UCSD-AML1 (cell line): ENCODE measurements around the gene SRSF4.

Experiments
- DNase-seq: peaks from one replicate; lab custom pipeline; 2025; ENCODE audit not compliant: unreplicated experiment; lab: John Stamatoyannopoulos, UW

The SRSF4 gene

DNA sequence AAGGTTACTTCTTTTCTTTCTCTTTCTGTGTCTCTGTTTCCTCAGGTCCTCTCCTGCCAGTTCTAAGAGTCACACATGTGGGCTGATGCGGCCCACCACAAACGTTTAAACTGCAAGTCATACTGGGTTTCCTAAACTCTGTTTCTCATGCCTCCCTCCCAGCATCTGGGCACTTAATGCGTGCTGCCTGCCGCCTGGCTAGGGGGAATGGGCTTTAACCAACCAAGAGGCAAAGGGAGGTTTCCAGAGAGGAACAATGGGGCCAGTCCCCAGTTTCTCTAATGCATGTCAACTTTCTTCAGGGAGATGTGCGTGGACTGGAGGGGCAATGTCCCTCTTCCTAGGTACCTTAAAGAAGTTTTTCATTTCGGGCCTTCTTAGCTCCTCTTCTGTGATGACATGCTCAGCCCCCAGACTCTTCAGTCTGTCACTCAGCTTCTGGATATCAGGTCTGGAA is 19.9 kb upstream of the SRSF4 start:
- no peak for DNase-seq

DNA sequence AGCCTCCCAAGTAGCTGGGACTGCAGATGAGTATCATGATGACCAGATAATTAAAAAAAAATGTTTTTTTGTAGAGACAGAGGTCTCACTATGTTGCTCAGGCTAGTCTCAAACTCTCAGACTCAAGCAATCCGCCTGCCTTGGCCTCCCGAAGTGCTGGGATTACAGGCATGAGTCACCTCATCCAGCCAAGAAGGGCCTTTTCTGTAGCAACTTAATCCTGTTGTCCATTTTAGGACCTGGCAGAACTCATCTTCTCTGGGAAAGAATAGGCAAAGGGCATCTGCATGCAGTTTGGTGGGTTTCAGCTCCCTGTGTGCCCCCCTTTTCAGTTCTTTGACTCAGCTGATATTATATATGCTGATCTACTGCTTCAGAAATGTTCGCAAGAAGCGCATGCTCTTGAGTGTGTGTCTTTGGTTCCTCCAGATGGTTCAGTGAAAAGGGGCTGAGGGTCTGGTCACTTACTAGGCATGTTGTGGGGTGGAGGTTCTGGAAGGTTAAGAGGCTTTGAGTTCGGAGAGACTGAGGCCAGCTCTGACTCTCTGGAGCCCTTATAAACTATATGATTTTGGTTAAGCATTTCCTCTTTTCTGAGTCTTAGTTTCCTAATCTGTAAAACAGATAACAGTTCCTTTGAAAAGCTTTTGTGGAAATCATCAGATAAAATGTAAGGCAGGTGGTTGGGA is 19.4 kb upstream of the SRSF4 start:
- DNase-seq, result no peak

DNA sequence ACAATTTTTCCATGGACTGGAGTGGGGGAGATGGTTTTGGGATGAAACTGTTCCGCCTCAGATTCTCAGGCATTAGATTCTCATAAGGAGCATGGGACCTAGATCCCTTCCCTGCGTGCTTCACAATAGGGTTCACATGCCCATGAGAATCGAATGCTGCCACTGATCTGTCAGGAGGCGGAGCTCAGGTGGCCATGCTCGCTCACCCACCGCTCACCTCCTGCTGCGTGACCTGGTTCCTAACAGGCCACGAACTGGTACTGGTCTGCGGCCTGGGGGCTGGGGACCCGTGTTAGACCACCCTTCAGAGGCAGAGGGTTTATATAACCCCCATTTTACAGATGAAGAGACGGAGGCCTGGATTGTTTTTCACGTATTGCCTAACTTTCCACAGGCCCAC is 16.3 kb upstream of the SRSF4 start:
- no peak for DNase-seq

DNA sequence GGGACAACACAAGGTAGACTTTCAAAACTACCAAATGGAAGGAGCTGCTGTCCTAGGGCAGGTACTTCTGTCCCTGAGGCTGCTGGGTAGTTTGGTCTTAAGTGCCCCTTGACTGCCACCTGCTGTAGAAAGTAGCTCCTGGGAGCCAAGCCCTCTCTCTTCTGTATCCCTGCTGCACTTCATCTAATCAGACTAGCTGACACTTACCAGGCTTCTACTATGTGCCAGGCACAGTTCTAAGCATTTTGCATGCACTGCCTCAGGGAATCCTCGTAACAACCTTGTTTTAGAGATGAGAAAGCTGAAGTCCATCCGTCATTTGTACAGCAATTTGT is 15.9 kb upstream of the SRSF4 start:
- peak; percentile 36 for DNase-seq

DNA sequence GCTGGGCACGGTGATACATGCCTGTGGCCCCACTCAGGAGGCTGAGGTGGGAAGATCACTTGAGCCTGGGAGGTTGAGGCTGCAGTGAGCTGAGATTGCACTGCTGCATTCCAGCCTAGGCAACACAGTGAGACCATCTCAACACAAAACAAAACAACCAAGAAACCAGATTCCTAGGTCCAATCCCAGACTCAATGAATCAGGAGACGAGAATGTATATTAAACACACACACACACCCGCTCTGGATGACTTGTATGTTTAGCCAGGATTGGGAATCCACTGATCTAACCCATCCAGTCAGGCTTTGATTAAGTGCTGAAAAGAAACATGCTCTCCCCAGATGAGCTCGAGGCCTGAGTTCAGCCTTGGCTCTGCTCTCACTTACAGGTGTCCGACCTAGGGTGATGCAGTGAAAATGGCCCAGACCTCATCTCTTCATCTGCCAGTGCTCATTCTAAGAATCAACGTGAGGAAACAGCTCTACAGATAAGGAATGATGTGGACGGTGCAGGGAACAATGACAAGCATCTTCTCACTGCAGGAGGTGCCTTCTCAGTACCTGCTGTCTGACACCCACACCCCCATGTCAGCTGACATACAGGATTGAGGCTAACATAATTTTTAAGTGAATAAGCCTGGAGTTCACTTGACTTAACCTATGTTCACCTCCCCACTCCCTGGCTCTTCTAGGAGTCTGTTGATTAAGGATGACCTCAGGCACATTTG is 15.3 kb upstream of the SRSF4 start:
- no peak for DNase-seq

DNA sequence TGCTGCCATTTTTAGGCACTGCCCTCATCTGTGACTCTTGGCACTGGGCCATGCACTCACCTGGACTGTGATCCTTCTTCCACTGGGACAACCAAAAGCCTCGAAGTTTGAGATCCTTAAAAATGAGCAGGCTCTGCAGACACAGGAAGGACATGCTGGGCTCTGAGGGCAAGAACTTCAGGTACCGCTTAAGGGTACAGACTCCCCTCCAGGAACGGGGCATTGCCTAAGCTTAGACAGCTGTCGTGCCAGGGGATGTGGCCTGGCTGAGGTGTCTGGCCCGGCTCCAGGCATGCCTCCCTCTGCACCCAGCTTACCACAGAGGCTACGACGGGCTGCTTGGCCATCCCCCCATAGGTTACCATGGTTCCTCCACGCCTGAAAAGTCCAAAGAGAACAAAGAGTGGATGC is 14.2 kb upstream of the SRSF4 start:
- DNase-seq, result peak; percentile 61

DNA sequence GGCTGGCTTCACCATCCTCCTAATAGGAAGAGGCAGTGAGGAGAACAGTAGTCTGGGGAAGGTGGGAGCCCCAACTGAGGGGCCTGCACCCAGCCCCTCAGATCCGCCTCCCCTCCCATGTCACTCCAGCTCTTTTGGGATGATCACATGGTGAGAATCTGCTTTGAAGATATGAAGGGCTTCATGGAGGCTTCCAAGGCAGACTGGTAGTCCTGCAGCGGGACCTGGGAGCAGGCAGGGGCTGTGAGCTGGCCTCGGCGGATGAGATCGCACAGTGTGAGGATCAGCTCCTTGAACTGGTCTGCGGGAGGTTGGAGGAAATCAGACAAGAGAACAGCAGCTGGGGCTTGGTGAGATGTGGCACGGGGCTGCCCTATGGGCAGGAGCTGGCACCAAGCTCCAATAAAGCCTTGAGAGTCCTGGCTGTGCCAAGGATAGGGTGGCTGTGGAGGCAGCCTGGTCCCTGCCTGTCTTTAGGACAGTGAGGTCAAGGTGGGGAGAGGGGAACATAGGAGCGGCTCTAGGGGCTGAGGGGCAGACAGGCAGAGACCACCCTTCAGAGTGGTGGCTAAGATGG is 12.3 kb upstream of the SRSF4 start:
- no peak for DNase-seq

DNA sequence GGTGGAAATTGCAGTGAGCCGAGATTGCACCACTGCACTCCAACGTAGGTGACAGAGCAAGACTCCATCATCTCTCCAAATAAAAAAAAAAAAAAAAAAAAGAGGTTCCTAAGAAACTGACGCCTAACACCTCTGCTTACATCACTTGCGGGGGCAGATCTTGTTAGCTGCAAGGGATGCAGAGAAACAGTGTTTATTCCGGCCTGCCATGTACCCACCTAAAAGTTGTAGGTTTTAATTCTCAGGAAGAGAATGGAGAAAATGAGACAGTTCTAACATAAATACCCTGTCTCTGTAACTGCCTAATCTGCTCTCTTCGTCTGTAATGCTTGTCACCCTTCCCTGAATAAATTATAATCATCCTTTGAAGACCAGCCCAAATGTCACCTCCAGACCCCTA is 9.0 kb upstream of the SRSF4 start:
- DNase-seq, result no peak

DNA sequence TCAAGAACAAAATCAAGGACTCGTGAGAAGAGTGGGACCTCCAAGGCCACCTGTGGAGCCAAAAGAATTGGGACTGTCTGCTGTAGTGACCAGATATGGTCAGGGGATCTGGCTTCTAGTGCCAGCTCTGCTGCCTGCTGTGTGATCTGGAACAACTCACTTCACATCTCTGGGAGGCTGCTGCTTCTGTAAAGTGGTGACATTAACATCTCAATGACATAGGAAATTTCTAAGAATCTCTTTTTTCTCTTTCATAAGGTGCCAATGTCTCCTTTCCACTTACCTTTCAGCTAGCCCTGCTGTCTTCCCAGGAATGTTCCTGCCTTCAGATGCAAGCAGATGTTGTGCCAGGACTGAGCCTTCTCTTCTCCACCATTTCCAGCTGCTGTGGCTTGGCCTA is 5.0 kb upstream of the SRSF4 start:
- no peak for DNase-seq

DNA sequence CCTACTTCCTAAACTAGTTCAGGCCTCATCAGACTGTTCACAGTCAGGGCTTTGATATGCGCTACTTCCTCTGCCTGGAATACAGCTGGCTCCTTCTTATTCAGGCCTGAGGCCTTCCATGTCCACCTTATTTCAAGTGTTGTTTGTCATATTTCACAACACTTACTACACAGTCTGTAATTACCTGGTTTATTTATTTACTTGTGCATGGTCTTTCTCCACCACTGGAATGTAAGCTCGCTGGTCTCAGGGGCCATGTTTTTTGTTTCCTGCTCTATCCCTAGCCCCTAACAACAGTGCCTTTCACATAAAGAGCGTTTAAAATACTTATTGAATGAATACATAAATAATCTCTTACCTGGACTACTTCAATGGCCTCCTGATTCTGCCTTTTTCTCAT is 4.6 kb upstream of the SRSF4 start:
- no peak for DNase-seq

DNA sequence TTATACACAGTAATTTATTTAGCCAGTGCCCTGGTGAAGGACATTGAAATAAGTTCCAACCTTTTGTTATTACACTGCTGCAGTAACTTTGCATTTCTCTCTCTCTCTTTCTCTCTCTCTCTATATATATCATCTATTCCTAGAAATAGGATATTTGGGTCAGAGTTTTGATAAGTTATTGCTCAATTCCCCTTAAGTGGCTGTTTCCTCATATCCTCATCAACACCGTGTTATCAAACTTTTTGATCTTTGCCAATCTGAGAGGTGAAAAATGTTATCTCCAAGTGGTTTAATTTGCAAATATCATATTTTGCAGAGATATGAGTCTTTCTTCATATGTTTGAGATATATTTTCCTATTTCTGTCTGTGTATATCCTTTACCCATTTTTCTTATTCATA is 1.6 kb upstream of the SRSF4 start:
- no peak for DNase-seq

DNA sequence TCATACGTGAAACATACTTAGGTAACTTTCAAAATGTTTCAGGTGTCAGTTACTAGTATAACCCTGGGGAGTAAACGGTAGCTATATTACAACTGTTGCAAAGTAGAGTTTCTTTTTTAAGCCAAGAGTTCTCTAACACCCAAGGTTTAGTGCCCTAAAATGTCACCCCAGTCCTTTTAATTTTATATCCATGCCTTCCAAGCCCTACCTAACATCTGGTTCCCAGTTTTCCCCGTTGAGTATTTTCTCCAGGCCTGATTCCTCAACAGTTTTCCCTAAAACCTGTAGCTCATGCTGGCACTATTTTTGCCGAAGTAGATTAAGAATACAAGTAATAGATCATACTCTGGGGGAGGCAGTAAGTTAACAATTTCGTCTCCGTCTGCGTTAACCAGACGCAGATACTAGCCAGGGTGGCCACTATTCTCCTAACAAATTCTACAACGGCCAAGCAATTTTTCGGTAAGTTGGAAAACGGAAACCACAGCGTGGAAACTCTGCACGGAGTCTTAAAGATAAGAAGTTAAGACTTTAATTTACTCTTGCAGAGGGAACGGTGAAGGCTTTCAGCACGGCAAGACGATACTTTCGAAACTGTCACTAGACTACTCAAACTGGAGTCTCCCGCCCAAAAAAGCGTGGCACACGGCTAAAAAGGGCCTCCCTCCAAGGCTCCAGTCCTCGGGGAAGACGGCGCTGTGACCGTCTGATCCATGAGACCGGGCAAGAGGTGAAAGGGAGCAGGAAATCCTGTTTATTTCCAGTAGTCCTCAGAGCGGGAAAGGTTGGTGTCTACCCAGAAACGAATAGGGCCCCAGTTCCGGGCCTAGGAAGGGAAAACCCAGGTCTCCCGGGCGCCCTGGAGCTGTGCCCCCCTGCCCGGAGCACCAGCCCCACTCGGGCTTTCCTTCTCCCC is 945 bp downstream of the SRSF4 start:
- no peak for DNase-seq

DNA sequence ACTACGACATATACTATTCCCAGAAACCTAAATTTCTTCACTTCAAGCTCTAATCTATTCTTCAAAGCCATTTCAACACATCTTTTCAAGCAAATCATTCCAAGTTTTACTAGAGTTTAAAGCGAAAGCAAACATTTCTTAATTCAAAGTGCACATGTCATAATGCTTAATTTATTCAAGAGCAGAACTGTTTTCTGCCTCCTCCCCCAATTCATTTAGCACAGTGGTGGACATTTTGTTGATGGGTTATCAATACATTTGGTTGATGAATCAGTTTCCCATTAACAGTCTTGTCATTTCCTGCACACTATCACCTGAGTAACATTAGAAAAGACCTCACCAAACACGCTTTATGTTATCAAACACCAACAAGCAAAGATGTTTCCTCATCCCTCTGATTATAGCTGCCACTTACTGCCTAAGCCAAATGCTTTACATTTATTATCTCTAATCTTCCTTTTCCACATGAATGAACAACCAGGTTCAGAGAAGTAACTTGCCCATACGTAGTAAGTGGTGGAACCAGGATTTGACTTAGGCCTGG is 2.0 kb downstream of the SRSF4 start:
- no peak for DNase-seq

DNA sequence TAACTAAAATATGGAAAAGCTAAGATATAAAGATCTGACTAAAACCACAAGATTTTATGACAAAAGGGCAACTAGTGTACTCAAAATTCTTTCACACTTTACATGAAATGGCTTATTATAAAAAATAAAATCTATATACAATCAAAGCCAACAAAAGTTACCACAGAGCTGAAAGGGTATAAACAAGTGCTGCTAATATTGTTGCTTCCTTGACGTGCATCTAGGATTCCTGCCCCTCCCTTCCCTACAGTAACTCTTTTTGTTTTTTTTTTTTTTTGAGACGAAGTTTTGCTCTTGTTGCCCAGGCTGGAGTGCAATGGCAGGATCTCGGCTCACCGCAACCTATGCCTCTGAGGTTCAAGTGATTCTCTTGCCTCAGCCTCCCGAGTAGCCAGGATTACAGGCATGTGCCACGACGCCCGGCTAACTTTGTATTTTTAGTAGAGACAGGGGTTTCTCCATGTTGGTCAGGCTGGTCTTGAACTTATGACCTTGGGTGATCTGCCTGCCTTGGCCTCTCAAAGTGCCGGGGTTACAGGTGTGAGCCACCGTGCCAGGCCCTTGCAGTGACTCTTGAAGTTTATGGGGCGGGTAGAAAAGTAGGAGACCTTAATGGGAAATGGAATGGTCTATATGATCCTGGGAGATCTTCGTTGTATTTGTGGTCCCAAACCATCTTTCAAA is 4.5 kb downstream of the SRSF4 start:
- DNase-seq, result no peak

DNA sequence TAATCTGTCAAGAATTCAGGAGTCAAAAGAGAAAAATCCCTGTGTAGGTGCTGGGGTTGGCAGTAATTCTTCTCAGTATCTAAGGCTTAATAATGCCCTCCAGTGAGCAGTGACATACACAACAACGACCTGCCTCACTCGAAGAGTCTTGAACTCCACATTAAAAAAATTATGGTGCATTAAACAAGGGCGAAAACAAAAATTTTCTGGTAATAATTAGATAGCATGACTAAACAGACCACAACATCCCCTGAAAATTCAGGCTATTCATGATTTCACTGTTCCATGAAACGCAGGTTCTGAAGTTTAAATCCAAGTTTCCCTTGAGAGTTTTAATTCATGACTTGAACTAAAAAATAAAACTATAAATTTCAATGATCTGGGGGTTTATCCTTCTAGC is 5.1 kb downstream of the SRSF4 start:
- DNase-seq, result no peak

DNA sequence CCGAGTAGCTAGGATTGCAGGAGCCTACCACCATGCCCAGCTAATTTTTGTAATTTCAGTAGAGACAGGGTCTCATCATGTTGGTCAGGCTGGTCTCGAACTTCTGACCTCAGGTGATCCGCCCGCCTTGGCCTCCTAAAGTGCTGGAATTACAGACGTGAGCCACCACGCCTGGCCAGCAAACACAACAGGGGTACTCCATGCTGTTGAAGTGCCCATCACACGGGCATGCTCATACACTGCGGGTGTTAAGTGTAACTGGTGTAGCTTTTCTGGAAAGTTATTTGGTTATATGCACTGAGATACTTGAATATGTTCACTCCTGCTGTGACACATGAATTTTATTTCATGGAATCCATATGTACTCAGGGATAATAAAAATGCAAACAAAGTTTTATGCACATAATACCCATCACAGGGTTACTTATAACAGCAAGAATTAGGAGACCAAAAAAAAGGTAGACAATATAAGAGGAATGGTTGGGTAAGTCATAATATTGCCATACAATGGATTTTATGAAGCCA is 9.2 kb downstream of the SRSF4 start:
- no peak for DNase-seq

DNA sequence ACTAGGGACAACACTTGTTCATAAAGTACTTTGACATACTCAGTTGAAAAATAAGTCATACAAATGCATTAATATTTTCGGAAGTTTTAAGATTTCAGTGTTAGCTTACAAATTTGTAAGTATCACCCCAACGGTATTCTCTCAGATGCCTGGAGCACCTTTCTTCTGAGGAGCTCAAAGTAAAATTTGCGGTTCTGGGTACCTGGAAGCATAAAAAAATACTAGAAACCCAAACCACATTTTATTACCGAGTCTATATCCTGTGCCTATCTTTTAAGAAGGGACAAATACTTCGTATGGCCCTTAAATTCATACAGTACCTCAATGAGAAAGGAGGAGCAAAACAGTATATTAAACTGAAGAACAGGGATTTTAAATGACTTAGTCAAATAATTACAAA is 10.2 kb downstream of the SRSF4 start:
- no peak for DNase-seq

DNA sequence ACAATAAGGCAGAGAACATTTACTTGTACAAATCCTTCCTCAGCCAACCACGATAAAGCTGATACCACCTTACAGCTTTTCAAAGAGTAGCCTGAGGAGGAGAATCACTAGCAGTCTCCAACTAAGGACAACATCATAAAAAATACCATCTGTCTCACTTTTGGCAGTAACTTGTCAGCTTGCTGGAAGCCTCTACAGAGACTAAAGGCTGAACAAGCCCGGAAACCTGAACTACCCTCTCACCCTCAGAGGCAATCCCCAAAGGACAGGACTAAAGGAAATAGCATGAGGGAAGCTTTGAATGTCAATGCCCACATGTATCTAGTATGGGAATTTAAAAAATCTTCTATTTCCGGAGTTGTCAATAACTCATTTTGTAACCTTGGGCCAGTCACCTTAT is 10.6 kb downstream of the SRSF4 start:
- DNase-seq, result no peak

DNA sequence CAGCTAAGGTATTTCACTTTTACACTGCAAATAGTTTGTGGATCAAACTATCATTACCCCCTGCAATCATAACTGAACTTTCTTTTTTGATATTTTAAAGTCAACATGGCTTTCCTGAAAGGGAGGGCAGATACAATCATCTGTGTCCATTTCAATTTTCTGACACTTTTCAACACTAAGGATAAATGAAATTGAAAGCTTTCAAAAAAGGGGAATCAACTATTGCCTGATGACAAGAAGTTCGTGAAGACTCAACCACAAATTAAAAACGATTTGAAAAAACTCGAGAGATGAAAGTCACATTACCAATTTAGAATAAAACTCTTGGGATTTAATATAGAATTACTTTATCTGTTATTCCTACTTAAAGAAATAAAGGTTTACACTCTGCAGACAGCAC is 11.7 kb downstream of the SRSF4 start:
- DNase-seq, result no peak

DNA sequence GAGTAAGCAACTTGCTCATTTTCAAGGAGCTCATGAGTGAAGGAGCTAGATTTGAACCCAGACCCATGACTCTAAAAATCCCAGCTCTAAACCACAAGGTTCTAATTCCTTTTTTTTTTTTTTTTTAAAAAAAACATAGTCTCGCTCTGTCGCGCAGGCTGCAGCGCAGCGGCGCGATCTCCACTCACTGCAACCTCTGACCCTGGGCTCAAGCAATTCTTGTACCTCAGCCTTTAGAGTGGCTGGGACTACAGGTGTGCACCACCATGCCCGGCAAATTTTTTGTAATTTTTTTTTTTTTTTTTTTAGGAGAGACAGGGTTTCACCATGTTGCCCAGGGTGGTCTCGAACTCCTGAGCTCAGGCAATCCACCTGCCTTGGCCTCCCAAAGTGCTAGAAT is 13.8 kb downstream of the SRSF4 start:
- DNase-seq, result no peak
